GM18499 (cell line): ENCODE measurements around the gene PTDSS2.

Experiments used
- ATAC-seq: cut with Tn5 transposase; IDR thresholded peaks from one replicate; pipeline ENCODE4 v1.9.1; 2021; ENCODE audit warnings: moderate number of reproducible peaks; ENCODE audit not compliant: insufficient read depth, unreplicated experiment

PTDSS2 gene

GRCh38 chr11:538431-539051 is 88.5 kb downstream of the PTDSS2 start:
- ATAC-seq: no peak

- ATAC-seq: no peak
Measured at GRCh38 chr11:539971-540481, 89.9 kb downstream of the PTDSS2 start.
